ENCODE measurements around the gene SHANK1.

- TF ChIP-seq, protein P1, sequence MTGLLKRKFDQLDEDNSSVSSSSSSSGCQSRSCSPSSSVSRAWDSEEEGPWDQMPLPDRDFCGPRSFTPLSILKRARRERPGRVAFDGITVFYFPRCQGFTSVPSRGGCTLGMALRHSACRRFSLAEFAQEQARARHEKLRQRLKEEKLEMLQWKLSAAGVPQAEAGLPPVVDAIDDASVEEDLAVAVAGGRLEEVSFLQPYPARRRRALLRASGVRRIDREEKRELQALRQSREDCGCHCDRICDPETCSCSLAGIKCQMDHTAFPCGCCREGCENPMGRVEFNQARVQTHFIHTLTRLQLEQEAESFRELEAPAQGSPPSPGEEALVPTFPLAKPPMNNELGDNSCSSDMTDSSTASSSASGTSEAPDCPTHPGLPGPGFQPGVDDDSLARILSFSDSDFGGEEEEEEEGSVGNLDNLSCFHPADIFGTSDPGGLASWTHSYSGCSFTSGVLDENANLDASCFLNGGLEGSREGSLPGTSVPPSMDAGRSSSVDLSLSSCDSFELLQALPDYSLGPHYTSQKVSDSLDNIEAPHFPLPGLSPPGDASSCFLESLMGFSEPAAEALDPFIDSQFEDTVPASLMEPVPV (CRISPR knock-in tag; IDR thresholded peaks at IDR 0.05), result no peak
- no peak for TF ChIP-seq ZBTB21 (CRISPR knock-in tag; IDR thresholded peaks at IDR 0.05)
- no peak for TF ChIP-seq ZNF138 (CRISPR knock-in tag; IDR thresholded peaks at IDR 0.05; ENCODE audit: low read depth)
- no peak for TF ChIP-seq SUZ12 (IDR thresholded peaks at IDR 0.05; ENCODE audit: low read depth, low read length)
- TF ChIP-seq, protein P2, sequence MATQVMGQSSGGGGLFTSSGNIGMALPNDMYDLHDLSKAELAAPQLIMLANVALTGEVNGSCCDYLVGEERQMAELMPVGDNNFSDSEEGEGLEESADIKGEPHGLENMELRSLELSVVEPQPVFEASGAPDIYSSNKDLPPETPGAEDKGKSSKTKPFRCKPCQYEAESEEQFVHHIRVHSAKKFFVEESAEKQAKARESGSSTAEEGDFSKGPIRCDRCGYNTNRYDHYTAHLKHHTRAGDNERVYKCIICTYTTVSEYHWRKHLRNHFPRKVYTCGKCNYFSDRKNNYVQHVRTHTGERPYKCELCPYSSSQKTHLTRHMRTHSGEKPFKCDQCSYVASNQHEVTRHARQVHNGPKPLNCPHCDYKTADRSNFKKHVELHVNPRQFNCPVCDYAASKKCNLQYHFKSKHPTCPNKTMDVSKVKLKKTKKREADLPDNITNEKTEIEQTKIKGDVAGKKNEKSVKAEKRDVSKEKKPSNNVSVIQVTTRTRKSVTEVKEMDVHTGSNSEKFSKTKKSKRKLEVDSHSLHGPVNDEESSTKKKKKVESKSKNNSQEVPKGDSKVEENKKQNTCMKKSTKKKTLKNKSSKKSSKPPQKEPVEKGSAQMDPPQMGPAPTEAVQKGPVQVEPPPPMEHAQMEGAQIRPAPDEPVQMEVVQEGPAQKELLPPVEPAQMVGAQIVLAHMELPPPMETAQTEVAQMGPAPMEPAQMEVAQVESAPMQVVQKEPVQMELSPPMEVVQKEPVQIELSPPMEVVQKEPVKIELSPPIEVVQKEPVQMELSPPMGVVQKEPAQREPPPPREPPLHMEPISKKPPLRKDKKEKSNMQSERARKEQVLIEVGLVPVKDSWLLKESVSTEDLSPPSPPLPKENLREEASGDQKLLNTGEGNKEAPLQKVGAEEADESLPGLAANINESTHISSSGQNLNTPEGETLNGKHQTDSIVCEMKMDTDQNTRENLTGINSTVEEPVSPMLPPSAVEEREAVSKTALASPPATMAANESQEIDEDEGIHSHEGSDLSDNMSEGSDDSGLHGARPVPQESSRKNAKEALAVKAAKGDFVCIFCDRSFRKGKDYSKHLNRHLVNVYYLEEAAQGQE (IDR thresholded peaks at IDR 0.05; ENCODE audit: borderline replicate concordance in 1 of 2, low read depth in 1 of 2, low read length in 2 of 2), result no peak
- TF ChIP-seq SNRNP70 (IDR thresholded peaks at IDR 0.05; ENCODE audit: low read depth, low read length), result no peak
- no peak for TF ChIP-seq E2F1 (CRISPR knock-in tag; IDR thresholded peaks at IDR 0.05)
- TF ChIP-seq MED13 (CRISPR knock-in tag; IDR thresholded peaks at IDR 0.05), result no peak
- TF ChIP-seq BRCA1 (CRISPR knock-in tag; IDR thresholded peaks at IDR 0.05), result no peak
- no peak for TF ChIP-seq CCDC6 (CRISPR knock-in tag; IDR thresholded peaks at IDR 0.05)
- TF ChIP-seq, protein P3, sequence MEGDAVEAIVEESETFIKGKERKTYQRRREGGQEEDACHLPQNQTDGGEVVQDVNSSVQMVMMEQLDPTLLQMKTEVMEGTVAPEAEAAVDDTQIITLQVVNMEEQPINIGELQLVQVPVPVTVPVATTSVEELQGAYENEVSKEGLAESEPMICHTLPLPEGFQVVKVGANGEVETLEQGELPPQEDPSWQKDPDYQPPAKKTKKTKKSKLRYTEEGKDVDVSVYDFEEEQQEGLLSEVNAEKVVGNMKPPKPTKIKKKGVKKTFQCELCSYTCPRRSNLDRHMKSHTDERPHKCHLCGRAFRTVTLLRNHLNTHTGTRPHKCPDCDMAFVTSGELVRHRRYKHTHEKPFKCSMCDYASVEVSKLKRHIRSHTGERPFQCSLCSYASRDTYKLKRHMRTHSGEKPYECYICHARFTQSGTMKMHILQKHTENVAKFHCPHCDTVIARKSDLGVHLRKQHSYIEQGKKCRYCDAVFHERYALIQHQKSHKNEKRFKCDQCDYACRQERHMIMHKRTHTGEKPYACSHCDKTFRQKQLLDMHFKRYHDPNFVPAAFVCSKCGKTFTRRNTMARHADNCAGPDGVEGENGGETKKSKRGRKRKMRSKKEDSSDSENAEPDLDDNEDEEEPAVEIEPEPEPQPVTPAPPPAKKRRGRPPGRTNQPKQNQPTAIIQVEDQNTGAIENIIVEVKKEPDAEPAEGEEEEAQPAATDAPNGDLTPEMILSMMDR (CRISPR knock-in tag; IDR thresholded peaks at IDR 0.05), result no peak
- no peak for TF ChIP-seq NFIC (IDR thresholded peaks at IDR 0.05; ENCODE audit: low read length)
Measured at GRCh38 chr19:50633973-50634372, 85.6 kb downstream of the SHANK1 start.

All from HepG2 (cell line).